ENCODE measurements around the gene TOR1AIP2.

The TOR1AIP2 gene

GRCh38 chr1:179825206-179825605, 52.4 kb downstream of the TOR1AIP2 start:
- DNase-seq: no peak

GRCh38 chr1:179824265-179824664, 53.3 kb downstream of the TOR1AIP2 start:
- no peak for DNase-seq

- no peak for DNase-seq
Measured at GRCh38 chr1:179823693-179824092, 53.9 kb downstream of the TOR1AIP2 start.

GRCh38 chr1:179822065-179822464, 55.5 kb downstream of the TOR1AIP2 start:
- no peak for DNase-seq

- DNase-seq: no peak
Measured at GRCh38 chr1:179821524-179821923, 56.1 kb downstream of the TOR1AIP2 start.

GRCh38 chr1:179820226-179820970, 57.2 kb downstream of the TOR1AIP2 start:
- no peak for DNase-seq

GRCh38 chr1:179818743-179819173, 58.8 kb downstream of the TOR1AIP2 start:
- no peak for DNase-seq

GRCh38 chr1:179818260-179818659, 59.3 kb downstream of the TOR1AIP2 start:
- DNase-seq: no peak

GRCh38 chr1:179817789-179818188, 59.8 kb downstream of the TOR1AIP2 start:
- DNase-seq: no peak

GRCh38 chr1:179817056-179817455, 60.5 kb downstream of the TOR1AIP2 start:
- DNase-seq: no peak

GRCh38 chr1:179816196-179816960, 61.2 kb downstream of the TOR1AIP2 start:
- DNase-seq: peak in 1 of 2 experiments; percentile 19

GRCh38 chr1:179815641-179816040, 62.0 kb downstream of the TOR1AIP2 start:
- no peak for DNase-seq

GRCh38 chr1:179814546-179814838, 63.1 kb downstream of the TOR1AIP2 start:
- no peak for DNase-seq

GRCh38 chr1:179813626-179814545, 63.7 kb downstream of the TOR1AIP2 start:
- DNase-seq: no peak

- DNase-seq: no peak
Measured at GRCh38 chr1:179812501-179813292, 64.9 kb downstream of the TOR1AIP2 start.

- DNase-seq: no peak
Measured at GRCh38 chr1:179810367-179810715, 67.3 kb downstream of the TOR1AIP2 start.

GRCh38 chr1:179809506-179810366, 67.9 kb downstream of the TOR1AIP2 start:
- DNase-seq: peak; percentile 34 to 71

- DNase-seq: no peak
Measured at GRCh38 chr1:179808503-179808902, 69.1 kb downstream of the TOR1AIP2 start.

- no peak for DNase-seq
Measured at GRCh38 chr1:179807691-179808485, 69.7 kb downstream of the TOR1AIP2 start.

- DNase-seq: no peak
Measured at GRCh38 chr1:179807291-179807690, 70.3 kb downstream of the TOR1AIP2 start.

GRCh38 chr1:179806333-179806732, 71.3 kb downstream of the TOR1AIP2 start:
- no peak for DNase-seq
